Measurements from ENCODE around the gene GET4. TPM values are rescaled to one million over a fixed set of nuclear protein-coding genes. Genes with fewer than 3 reads are reported as not detected.
A peak's percentile ranks its signal among the peaks of the same experiment; 100 is the strongest.

Gene GET4
- total RNA-seq, 2 donors from 2014 or later, result 34.8 to 42.2 TPM

GRCh38 chr7:883055-884021, 7.0 kb downstream of the GET4 start:
- WGBS, 2 donors, result 54 to 73% methylated on average over 44 to 50 of the region's 50 CpGs
- peaks cover 76% of the 10 kb centered on the region for H3K4me1 ChIP-seq
- H3K27me3 ChIP-seq, result no peaks in the 10 kb centered on the region
- H3K36me3 ChIP-seq (replicated peaks in 1 of 2; ENCODE audit: insufficient read depth in 1 of 2, low read depth in 2 of 2), result peaks cover 0 to 7% of the 10 kb centered on the region in 2 donors
- DNase-seq, result peak in 3 of 4 donors; percentile 42 to 46 (median 45)
- intact Hi-C loops (cut with DNase I), result no loop called here
- peak overlapping the region in 3 of 4 donors; percentile 23 to 51 (median 49) for H3K27ac ChIP-seq
- no peak for TF ChIP-seq POLR2A (IDR thresholded peaks at IDR 0.05)
- no peak for TF ChIP-seq CTCF (IDR thresholded peaks at IDR 0.05)
- no peaks in the 10 kb centered on the region for H3K9me3 ChIP-seq
- H3K4me3 ChIP-seq, result no peak overlapping the region
- ATAC-seq, result no peak

GRCh38 chr7:884191-885003, 8.0 kb downstream of the GET4 start:
- H3K36me3 ChIP-seq (replicated peaks in 1 of 2; ENCODE audit: insufficient read depth in 1 of 2, low read depth in 2 of 2), result peaks cover 0 to 7% of the 10 kb centered on the region in 2 donors
- peak; percentile 36 for ATAC-seq
- intact Hi-C loops (cut with DNase I), result no loop called here
- TF ChIP-seq CTCF (IDR thresholded peaks at IDR 0.05), result no peak
- no peak for TF ChIP-seq POLR2A (IDR thresholded peaks at IDR 0.05)
- 46 to 76% methylated on average over 6 to 30 of the region's 31 CpGs for WGBS, 2 donors
- H3K4me3 ChIP-seq, result no peak overlapping the region
- no peaks in the 10 kb centered on the region for H3K9me3 ChIP-seq
- H3K27ac ChIP-seq, result peak overlapping the region in 3 of 4 donors; percentile 17 to 51 (median 26)
- H3K27me3 ChIP-seq, result no peaks in the 10 kb centered on the region
- peak in 3 of 4 donors; percentile 56 to 73 (median 70) for DNase-seq
- H3K4me1 ChIP-seq, result peaks cover 65% of the 10 kb centered on the region

- ATAC-seq (no peak), DNase-seq (peak in 1 of 4 donors; percentile 13)
- intact Hi-C loops (cut with DNase I), result no loop called here
- TF ChIP-seq CTCF (IDR thresholded peaks at IDR 0.05) (no peak), POLR2A (IDR thresholded peaks at IDR 0.05) (no peak)
- no peaks in the 10 kb centered on the region for H3K9me3 ChIP-seq
- H3K4me3 ChIP-seq, result no peak overlapping the region
- peaks cover 55% of the 10 kb centered on the region for H3K4me1 ChIP-seq
- H3K36me3 ChIP-seq (replicated peaks in 1 of 2; ENCODE audit: insufficient read depth in 1 of 2, low read depth in 2 of 2), result peaks cover 0 to 7% of the 10 kb centered on the region in 2 donors
- WGBS, 2 donors, result 25 to 39% methylated on average over 13 to 25 of the region's 25 CpGs
- no peaks in the 10 kb centered on the region for H3K27me3 ChIP-seq
- H3K27ac ChIP-seq, result peak overlapping the region in 2 of 4 donors; percentile 17 to 51
Measured at GRCh38 chr7:885261-885892, 9.0 kb downstream of the GET4 start.

- no peaks in the 10 kb centered on the region for H3K27me3 ChIP-seq
- no peak overlapping the region for H3K27ac ChIP-seq
- peaks cover 4 to 9% of the 10 kb centered on the region in 2 donors for H3K36me3 ChIP-seq (replicated peaks in 1 of 2; ENCODE audit: insufficient read depth in 1 of 2, low read depth in 2 of 2)
- no peaks in the 10 kb centered on the region for H3K9me3 ChIP-seq
- intact Hi-C loops (cut with DNase I), result no loop called here
- ATAC-seq (no peak), DNase-seq (peak in 1 of 4 donors; percentile 5)
- WGBS, 2 donors, result 85 to 87% methylated on average over 27 to 30 of the region's 30 CpGs
- H3K4me1 ChIP-seq, result peaks cover 49% of the 10 kb centered on the region
- no peak overlapping the region for H3K4me3 ChIP-seq
- TF ChIP-seq CTCF (IDR thresholded peaks at IDR 0.05) (no peak), POLR2A (IDR thresholded peaks at IDR 0.05) (no peak)
Measured at GRCh38 chr7:885893-886625, 9.7 kb downstream of the GET4 start.

Measured in body of pancreas (tissue), 4 donors.